Hematopoietic multipotent progenitor cell (in vitro differentiated cells): Measurements from ENCODE around the gene UBA5. TPM values are rescaled to one million over a fixed set of nuclear protein-coding genes. Genes with fewer than 3 reads are reported as not detected.
"Not testable (repeated sequence)": the region's sequence is repeated elsewhere in the genome, so short reads cannot be mapped to it uniquely, and the experiment has no call there.

Experiments
- DNase-seq, 3 donors: peaks; one replicate each; pipeline ENCODE4 v3.0.0-alpha.2; 2011 to 2015; ENCODE audit warnings: low read depth in 2 of 3, low spot score in 2 of 3
- total RNA-seq: library from RNA; depleted of rRNA; stranded (reverse); fragments of >200 nt; gene quantifications from one replicate; pipeline ENCODE4 v1.2.3, GENCODE V29; 2012

UBA5 gene
- 28.8 TPM for total RNA-seq

- DNase-seq, result peak; percentile 57 to 65 (median 64)
Measured at GRCh38 chr3:132660052-132660810, at the start of gene UBA5. Gene UBA5, plus strand, starts transcription at chr3:132660329. Its CDS starts 209 bp downstream, at chr3:132660538.

DNA sequence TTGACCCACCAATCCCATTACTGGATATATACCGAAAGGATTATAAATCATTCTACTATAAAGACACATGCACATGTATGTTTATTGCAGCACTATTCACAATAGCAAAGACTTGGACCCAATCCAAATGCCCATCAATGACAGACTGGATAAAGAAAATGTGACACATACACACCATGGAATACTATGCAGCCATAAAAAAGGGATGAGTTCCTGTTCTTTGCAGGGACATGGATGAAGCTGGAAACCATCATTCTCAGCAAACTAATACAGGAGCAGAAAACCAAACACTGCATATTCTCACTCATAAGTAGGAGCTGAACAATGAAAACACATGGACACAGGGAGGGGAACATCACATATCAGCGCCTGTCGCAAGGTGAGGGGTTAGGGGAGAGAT is 44.8 kb upstream of the UBA5 start:
- not testable (repeated sequence) for DNase-seq

DNA sequence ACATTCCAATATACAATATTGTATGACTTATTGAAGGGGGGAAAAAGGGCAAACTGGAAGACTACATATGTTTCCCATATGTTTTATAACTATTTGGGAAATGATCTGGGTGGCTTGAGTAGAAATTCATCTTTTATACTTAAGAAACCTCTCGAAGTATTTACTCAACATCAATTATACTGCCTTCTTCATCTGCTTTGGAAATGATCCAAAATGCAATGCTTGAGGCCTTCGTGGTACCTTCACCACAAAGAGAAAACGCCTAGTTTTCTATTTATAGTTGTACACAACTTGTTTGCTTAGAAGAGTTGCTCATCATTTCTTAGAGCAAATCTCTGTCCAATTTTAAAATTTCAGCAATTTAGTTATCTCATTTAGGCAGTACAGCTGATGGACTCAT is 44.2 kb upstream of the UBA5 start:
- no peak for DNase-seq

GRCh38 chr3:132616780-132617179 is 43.3 kb upstream of the UBA5 start:
- no peak for DNase-seq

DNA sequence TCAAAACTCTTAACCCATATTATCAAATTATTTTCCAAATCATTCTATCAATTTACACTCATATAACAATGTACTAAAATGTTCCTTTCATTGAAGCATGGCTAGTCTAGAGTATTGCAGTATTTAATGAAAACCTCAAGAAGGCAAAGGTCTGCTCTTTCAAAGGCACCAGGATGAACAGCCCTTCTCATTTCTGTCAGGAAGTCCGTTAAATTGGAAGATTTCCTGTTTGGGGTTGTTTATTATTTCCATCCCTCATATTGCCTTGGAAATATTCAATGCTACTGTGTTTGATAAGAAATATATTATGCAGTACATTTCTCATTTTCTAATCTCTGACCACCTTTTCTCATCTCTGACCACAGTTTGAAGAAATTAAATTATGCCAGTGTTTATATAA is 38.0 kb upstream of the UBA5 start:
- no peak for DNase-seq

DNA sequence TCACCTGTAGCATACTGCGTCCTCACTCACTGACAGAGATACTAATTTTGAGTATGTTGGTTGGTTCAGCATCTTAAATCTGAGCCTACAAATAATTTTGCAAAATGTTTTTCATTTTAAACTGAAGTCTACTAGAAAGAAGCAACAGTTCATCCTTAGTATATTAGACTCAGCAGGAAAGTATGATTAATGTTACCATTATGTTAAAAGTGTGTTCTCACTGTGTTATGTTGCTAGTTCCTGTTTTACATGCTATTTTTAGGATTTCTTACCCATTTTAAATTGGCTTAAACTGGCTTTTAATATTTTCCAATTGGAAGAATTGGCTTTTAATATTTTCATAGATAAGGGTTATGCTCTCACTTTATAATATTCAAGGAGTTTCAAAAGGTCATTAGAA is 37.4 kb upstream of the UBA5 start:
- peak in 1 of 3 donors; percentile 10 for DNase-seq

GRCh38 chr3:132623646-132624045 is 36.5 kb upstream of the UBA5 start:
- no peak for DNase-seq

DNA sequence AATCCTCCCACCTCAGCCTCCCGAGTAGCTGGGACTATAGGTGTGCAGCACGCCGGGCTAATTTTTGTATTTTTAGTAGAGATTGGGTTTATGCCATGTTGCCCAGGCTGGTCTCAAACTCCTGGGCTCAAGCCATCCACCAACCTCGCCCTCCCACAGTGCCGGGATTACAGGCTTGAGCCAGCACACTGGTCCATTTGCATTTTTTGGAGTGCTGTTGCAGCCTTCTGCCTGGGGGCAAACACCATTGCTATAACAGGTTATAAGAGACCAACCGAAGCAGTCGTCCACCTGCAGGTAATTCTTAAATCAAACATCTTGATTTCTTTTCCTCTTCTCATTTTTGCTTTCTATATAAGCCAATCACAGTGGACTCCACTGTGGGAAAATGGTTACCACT is 35.3 kb upstream of the UBA5 start:
- DNase-seq, result no peak

DNA sequence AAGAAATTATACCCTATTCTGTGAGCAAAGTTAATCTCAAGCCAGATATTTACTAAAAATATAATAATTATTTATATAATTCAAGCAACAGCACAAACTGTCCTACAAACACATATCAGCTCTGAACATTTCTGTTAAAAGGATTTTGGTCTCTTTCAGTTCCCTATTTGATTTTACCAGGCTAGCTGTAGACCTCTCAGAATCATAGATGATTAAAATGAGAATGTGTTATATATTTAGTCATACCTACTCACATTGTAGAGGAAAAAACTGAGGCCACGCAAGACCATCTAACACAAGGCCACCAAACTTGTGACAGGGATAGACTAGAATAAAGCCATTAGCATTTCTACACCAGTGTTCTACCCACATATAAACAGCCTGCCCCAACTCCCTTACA is 34.5 kb upstream of the UBA5 start:
- no peak for DNase-seq

- DNase-seq, result no peak
Measured at GRCh38 chr3:132626955-132627354, 33.2 kb upstream of the UBA5 start.

DNA sequence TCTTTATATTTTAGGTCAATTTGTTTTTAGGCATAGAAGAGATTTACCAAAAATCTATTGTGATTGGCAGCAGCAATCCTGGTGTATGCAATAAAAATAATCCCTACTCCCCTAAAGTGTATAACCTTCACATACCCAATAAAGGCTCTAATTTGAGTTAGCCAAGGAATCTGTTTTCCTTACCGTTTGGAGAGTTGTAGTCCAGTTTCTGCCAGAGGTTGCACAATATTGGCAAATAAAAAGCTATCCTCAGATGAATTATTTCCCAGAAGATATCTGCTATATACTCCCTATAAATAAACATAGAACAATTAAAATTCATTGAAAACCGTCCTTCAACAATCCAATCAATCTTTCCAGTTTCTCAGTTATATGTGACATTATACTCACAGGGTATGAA is 32.0 kb upstream of the UBA5 start:
- DNase-seq, result no peak

GRCh38 chr3:132629928-132630327 is 30.2 kb upstream of the UBA5 start:
- DNase-seq, result no peak

DNA sequence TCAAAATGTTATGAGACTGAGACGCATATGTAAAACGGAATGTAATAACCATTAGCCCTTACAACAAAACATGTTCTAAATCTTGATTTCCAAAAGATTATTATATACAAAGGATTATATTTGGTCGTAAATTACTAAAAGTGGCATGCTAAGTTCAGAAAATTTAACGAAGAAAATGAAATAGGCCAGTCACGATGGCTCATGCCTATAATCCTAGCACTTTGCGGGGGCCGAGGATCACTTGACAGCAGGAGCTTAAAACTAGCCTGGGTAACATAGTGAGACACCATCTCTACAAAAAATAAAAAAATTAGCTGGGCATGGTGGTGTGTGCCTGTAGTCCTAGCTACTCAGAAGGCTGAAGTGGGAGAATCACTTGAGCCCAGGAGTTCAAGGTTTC is 29.5 kb upstream of the UBA5 start:
- no peak for DNase-seq

DNA sequence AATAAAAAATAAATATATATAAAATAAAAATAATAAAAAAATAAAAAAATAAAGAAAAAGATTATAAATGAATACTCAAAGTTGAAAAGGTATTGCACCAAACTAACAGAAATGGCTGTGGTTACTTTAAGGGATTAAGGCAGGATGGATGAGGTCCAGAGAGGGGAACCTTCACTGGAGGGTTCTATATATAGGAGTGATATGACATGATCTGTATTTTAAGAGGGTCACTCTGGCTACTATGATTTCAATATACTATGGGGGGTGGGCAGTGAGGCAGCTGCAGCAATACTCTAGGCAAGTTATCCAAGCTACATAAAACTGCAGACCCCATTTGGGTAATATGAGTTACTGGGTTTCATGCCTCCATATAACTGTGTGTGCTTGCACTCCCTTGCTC is 25.1 kb upstream of the UBA5 start:
- DNase-seq, result no peak

GRCh38 chr3:132637590-132637989 is 22.5 kb upstream of the UBA5 start:
- no peak for DNase-seq

GRCh38 chr3:132638706-132639105 is 21.4 kb upstream of the UBA5 start:
- DNase-seq, result no peak

DNA sequence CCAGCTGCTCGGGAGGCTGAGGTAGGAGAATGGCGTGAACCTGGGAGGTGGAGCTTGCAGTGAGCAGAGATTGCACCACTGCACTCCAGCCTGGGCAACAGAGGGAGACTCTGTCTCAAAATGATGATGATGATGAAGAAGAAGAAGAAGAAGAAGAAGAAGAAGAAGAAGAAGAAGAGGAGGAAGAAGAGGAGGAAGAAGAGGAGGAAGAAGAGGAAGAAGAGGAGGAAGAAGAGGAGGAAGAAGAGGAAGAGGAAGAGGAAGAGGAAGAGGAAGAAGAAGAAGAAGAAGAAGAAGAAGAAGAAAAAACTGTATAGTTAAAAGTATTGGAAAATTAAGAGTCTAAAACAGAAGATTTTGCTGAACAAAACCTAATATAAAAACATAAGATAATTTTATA is 18.7 kb upstream of the UBA5 start:
- DNase-seq, result not testable (repeated sequence)

DNA sequence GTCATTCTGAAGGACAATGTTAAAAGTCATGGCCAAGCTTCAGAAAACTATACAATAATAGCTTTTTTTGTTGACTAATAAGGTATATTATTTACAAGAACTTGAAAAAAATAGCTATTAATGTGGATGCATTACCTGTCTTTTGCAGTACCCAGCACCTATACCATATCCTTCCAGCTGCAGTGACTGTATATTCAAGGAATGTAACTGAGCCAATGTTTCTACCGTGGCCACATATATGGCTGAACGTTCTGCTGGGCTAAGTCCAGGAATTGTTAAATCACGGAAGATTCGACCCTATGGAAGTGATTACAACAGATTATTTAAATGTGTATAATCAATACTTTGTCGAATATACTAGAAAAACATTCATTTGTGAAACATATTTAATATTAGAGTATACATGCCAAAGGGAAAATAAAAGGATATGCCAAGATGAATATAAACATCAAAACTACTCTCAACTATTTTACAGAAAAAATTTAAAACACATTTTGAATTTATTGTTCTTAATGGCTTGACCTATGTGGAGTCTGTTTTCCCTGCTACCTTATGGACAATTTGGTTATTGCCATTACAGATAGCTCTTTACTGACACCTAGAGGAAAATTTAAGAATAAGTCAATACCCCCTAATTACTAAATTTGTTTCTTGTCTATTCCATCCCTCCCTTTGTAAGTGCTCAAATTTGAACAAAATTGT is 18.1 kb upstream of the UBA5 start:
- DNase-seq, result peak in 2 of 3 donors; percentile 24 to 70

DNA sequence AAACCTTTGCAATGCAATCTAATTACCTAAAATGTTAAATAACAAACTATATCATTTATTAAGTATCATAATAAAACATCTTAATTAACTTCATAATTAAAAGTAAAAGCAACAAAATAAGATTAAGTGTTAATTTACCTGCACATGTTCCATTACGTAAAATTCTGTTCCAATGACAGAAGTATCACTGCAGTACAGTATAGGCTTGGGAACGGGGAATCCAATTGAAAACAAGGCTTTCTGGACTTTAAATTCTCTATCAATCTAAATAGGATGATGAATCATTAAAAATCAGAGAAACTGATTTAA is 17.6 kb upstream of the UBA5 start:
- no peak for DNase-seq

DNA sequence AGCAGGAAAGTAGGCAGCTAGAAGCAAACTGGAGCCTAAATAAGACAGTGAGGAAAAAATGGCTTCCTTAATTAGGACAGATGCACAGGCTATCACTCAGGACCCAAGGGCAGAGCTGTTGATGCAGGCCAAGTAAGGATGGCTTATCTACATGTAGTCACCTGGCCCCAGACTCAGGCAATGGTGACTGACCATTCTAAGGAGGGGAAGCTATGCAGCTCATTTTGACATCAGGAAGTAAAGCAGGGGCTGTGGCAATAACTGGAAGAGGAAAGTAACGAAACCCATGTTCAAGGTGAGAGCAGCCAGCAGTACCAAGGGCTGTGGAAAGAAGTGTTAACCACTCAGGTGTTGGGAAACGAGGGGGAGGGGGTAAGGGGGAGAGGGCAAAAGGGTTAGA is 16.8 kb upstream of the UBA5 start:
- peak in 1 of 3 donors; percentile 16 for DNase-seq

GRCh38 chr3:132645058-132645457 is 15.1 kb upstream of the UBA5 start:
- DNase-seq, result no peak

- DNase-seq, result no peak
Measured at GRCh38 chr3:132650153-132650552, 10.0 kb upstream of the UBA5 start.
